Fibroblast of pulmonary artery (primary cell): Measurements from ENCODE around the gene MAGI2.

ENCODE experiments used
- DNase-seq: peaks from one replicate; pipeline ENCODE4 v3.0.0-alpha.2; 2010; ENCODE audit warnings: low read depth
- H3K4me3 ChIP-seq: replicated peaks from 2 replicates; pipeline ENCODE4 v1.5.1; 2011; ENCODE audit warnings: low read depth, mild to moderate bottlenecking, control low read depth, low read length, moderate library complexity
- CTCF ChIP-seq: IDR thresholded peaks from 2 replicates; pipeline ENCODE4 v1.5.1; 2011; ENCODE audit warnings: mild to moderate bottlenecking, control low read depth, low read length, inconsistent platforms; ENCODE audit errors: missing control alignments

The MAGI2 gene

GRCh38 chr7:78684201-78684600 is 769.3 kb downstream of the MAGI2 start:
- H3K4me3 ChIP-seq = no peak overlapping the region
- DNase-seq = no peak
- no peak for TF ChIP-seq CTCF

GRCh38 chr7:78683566-78683965 is 769.9 kb downstream of the MAGI2 start:
- TF ChIP-seq CTCF = no peak
- no peak for DNase-seq
- H3K4me3 ChIP-seq = no peak overlapping the region

GRCh38 chr7:78679112-78679876 is 774.2 kb downstream of the MAGI2 start:
- DNase-seq = no peak
- no peak for TF ChIP-seq CTCF
- no peak overlapping the region for H3K4me3 ChIP-seq

- no peak for TF ChIP-seq CTCF
- DNase-seq = no peak
- H3K4me3 ChIP-seq = no peak overlapping the region
These were observed 776.1 kb downstream of the MAGI2 start for GRCh38 chr7:78677391-78677790.

GRCh38 chr7:78675511-78675910 is 778.0 kb downstream of the MAGI2 start:
- H3K4me3 ChIP-seq = no peak overlapping the region
- TF ChIP-seq CTCF = no peak
- no peak for DNase-seq

- H3K4me3 ChIP-seq = no peak overlapping the region
- no peak for DNase-seq
- TF ChIP-seq CTCF = no peak
These were observed 780.2 kb downstream of the MAGI2 start for GRCh38 chr7:78673272-78673671.

- H3K4me3 ChIP-seq = no peak overlapping the region
- no peak for TF ChIP-seq CTCF
- DNase-seq = no peak
These were observed 790.5 kb downstream of the MAGI2 start for GRCh38 chr7:78662939-78663338.
